ENCODE data around the gene HOMER1.

GRCh38 chr5:79392776-79393175 lies 121.2 kb downstream of the HOMER1 start:
- TF ChIP-seq CTCF (conservative IDR thresholded peaks at IDR 0.05) (no peak), ZFX (IDR thresholded peaks at IDR 0.05) (no peak)

Data from C4-2B (cell line).